Right lung (tissue), 5 donors: ENCODE results near the gene EXPH5. TPM values are rescaled to one million over a fixed set of nuclear protein-coding genes. Genes with fewer than 3 reads are reported as not detected.

Experiments used
- DNase-seq, 2 donors: peaks; one replicate each; pipeline ENCODE4 v3.0.0-alpha.2; 2013
- polyA plus RNA-seq, 5 donors: library from polyadenylated mRNA; unstranded; fragments of 120-200 nt; gene quantifications; one replicate each; pipeline versions ENCODE4 v1.2.1 to v1.2.3, GENCODE V29; 2013; ENCODE audit warnings: inconsistent platforms in 1 of 5, low replicate concordance in 1 of 5; ENCODE audit not compliant: insufficient read length in 5 of 5, insufficient read depth in 1 of 5

EXPH5 gene
- polyA plus RNA-seq, 5 donors, result 5.0 to 10.9 (median 8.0) TPM

GRCh38 chr11:108568195-108568858 lies 25.2 kb downstream of the EXPH5 start:
- no peak for DNase-seq

GRCh38 chr11:108565653-108566052 lies 27.9 kb downstream of the EXPH5 start:
- peak in 1 of 2 donors; percentile 21 for DNase-seq

- no peak for DNase-seq
Observed at GRCh38 chr11:108562746-108563581, 30.6 kb downstream of the EXPH5 start.

GRCh38 chr11:108561535-108561991 lies 32.0 kb downstream of the EXPH5 start:
- no peak for DNase-seq

DNA sequence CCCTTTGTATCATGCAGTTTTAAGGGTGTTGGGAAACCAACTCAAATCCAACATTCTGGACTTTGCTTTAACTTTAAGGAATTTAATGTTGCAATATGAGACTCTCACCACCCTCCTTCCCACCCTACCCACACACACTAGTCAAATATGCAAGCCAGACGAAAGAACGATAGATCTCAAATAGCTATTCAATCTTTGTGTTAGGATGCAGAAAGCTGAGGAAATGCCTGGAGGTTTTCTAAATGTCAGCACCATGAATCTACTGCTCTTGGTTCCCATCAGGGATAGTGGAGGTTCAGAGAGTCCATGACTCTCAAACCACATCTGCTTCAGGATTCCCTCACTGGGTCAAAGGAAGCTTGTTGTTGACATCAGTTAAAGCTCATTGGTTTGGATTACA lies 33.7 kb downstream of the EXPH5 start:
- no peak for DNase-seq

DNA sequence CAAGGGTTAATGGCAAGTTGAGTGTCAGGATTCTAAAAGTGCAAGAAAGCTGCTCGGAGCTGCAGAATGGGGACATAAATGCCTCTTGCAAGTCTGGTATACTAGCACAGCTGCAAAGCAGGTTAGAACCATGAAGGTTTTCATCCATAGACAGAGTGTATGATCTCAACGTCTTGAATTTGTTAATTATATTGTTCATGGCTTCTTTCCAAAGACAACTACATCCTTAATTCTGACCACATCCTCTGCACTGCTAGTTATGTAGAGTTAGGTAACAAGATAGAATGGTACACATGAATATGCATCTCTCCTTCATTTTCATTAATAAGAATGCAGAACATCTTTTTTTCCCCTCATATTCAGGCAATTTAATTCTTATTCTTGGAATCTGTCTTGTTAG lies 34.2 kb downstream of the EXPH5 start:
- DNase-seq, result no peak

- DNase-seq, result no peak
Observed at GRCh38 chr11:108558222-108558621, 35.3 kb downstream of the EXPH5 start.

GRCh38 chr11:108556019-108556418 lies 37.5 kb downstream of the EXPH5 start:
- no peak for DNase-seq

DNA sequence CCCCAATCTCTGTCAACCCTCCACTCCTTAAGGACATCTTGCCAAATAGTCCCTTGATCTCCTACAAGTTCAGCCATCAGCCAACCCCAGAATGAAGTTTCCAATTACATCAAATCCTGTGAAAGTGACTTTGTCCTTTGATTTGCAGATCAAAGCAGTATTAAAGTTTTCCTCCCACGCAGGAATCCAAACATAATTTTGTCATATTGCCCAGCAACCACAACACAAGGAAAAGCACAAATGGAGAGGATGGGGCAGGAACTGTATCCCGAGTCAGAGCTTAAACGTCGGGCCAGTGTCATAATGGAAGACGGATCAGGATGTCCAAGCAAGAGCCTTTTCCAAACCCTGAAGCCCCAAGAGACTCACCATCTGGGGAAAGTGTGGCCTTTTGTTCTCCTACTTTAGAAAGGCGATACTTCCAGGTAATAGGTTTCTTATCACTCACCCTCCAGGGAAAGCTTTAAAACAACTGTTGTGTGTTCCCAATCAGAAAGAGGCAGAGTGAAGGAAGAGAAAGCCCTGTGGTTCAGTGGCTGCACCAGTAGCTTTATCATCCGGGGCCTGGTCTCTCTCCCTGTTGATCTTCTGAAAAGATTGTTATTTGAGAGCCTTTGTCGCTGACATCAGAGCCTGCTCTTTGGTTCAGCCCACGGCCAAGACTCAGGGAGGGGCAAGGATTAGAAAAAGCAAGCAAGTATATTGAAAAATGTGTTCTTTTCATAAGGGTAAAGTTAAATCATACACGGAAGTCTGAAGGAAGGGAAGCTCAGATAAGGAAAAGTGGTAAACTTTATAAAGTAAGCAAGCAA lies 41.7 kb downstream of the EXPH5 start:
- peak; percentile 29 to 65 for DNase-seq

DNA sequence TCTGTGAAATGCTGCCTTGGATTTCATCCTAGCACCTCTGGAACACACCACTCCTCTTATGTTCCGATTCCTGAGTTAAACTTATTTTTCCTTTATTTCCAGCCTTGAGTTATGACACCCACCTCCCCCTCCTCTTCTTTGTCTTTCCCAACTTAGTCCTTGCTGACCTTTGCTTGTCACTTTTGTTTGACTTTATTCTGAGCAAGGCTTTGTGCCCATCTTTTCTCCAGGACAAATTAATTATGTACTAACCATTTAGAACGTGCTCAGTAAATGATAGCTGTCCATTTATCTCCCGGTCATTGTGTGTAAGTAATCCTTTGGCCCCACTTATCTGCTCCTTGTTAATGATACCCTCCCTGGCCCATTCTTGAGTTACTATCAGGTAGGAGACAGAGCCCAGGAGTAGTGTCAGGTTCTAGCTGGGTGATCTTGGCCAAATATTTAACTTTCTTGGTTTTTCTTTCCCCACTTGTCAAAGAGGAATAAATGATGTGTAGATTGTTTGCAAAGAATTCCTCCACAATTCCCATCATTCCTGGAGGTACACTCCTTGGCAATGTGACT lies 44.2 kb downstream of the EXPH5 start:
- DNase-seq, result no peak

GRCh38 chr11:108545909-108546501 lies 47.6 kb downstream of the EXPH5 start:
- DNase-seq, result no peak

- DNase-seq, result no peak
Observed at GRCh38 chr11:108543316-108543964, 50.1 kb downstream of the EXPH5 start.

- no peak for DNase-seq
Observed at GRCh38 chr11:108541531-108541930, 52.0 kb downstream of the EXPH5 start.

DNA sequence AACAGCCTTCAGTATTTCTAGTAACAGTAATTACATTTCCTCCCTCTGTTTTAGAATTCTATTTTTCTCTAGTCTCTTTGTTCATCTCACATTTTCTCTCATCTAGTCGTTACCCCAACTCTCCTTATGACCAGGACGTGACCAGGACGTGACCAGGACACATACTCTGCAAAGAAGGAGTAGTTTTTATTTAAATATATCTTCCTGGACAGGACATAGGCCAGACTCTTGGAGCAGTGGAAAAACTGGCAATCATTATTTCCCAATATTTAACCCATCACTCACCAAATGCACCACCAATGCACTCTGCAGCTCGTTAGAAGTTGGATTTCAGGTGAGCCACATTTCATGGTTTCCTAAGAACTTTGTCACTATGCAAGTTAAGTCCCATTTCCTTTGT lies 55.1 kb downstream of the EXPH5 start:
- no peak for DNase-seq

DNA sequence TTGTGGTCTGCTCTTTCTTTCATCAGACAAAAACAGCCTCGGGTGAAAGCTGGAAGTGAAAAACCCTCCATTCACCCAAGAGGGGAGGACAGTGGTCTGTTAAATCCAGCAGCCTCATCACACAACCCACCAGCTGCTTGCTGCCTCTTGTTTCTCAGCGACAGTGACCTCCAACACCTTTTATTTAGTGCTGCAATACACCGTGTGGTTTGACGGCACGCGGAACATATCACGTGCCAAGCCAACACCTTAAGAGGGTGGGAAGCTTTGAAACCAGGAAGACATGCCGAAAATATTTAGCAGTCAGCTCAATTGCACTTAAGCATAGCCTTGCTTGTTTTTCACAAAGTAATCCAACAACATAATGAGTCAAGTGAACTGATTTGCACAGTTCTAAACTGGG lies 55.5 kb downstream of the EXPH5 start:
- DNase-seq, result peak; percentile 36 to 43

- DNase-seq, result no peak
Observed at GRCh38 chr11:108536783-108537182, 56.8 kb downstream of the EXPH5 start.

DNA sequence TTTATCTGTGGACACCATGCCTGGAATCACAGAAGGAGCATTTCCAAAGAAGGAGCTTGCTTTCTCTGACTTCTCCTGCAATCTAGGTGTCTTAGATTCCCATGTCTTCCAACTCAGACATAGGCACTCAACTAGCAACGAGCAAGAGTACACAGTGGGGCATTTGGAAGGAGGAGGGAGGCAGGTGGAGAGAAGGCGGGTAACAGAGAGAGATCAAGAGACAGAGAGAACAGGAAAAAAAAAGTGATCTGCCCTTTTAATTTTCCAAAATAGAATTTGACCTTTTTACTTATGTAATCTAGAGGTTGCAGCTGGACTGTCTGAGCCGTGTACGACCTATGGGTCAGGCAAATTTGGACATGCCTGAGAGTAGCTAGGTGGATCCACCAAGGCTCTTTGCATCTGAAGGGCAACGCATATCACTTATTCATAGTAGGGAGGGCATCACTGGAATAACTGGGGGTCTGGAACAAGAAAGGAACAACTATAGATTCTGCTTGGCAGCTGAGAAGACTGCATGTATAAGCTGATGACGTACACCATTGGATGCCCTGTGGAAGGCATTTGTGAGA lies 58.1 kb downstream of the EXPH5 start:
- DNase-seq, result no peak

DNA sequence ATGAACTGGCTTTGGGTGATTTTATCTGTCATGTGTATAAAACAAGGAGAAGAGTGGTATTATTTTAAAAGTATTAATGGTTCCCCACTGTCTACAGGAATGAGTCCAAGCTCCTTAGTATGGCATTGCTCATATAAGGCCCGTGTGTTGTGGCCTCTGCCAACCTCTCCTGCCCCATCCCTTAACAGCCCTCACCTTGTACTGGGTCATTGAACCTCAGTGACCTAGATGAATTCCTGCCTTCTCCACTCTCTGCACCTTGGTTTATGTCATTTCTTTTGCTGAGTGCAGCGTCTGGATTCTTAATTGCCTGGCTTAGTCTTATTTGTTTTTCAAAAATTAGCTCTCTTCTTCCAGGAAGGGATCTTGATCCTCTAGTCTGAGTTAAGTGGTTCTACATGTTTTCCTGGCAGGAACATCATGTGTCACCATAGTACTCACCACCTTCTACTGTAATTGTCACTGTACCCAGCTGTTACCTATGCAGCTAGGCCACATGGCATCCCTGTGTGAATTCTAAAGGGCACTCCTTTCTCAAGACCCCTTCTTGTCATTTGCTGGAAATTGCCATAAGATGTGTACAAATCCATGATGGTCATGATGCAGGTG lies 59.2 kb downstream of the EXPH5 start:
- DNase-seq, result no peak

GRCh38 chr11:108530426-108530825 lies 63.1 kb downstream of the EXPH5 start:
- no peak for DNase-seq

- DNase-seq, result no peak
Observed at GRCh38 chr11:108527382-108527781, 66.2 kb downstream of the EXPH5 start.
